Coronary artery (tissue), 2 donors: ENCODE data around the gene CDK14.
A peak's percentile ranks its signal among the peaks of the same experiment; 100 is the strongest.

Experiments
- DNase-seq: peaks from one replicate; pipeline ENCODE4 v3.0.0-alpha.2; 2017; ENCODE audit warnings: low spot score
- H3K27ac ChIP-seq, 2 donors: fragments of 200-600 bp; sonication (generic); one replicate each; pipeline ENCODE4 v1.5.1; 2016 to 2019
- H3K4me3 ChIP-seq: fragments of 200-600 bp; sonication (generic); 2 replicates; pipeline ENCODE4 v1.5.1; 2016; ENCODE audit warnings: mild to moderate bottlenecking, moderate library complexity
- TF ChIP-seq, protein P1 (sequence below): fragments of 200-600 bp; sonication (generic); IDR thresholded peaks from one replicate; pipeline ENCODE4 v1.5.1; 2019; ENCODE audit warnings: antibody characterized with exemption

Gene CDK14

DNA sequence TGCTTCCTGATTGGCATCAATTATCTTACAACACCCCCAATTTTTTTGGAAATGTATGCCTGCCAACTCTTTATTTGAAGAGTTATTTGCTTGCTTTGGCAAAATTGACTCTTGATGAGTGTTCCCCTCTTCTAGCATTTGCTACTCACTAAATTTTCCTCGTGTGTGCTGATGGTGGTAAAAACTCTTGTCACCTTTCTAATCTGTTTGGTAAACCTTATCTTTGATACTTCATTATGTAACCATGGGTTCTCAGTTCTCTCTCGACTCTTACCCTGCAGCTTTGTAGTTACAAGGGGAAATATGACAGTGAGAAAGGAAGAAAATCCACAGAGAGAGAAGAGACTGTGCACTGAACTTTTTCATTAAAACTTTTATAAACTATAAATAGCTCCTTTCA, 102.5 kb downstream of the CDK14 start:
- H3K27ac ChIP-seq, result no peak overlapping the region
- TF ChIP-seq, protein P1, sequence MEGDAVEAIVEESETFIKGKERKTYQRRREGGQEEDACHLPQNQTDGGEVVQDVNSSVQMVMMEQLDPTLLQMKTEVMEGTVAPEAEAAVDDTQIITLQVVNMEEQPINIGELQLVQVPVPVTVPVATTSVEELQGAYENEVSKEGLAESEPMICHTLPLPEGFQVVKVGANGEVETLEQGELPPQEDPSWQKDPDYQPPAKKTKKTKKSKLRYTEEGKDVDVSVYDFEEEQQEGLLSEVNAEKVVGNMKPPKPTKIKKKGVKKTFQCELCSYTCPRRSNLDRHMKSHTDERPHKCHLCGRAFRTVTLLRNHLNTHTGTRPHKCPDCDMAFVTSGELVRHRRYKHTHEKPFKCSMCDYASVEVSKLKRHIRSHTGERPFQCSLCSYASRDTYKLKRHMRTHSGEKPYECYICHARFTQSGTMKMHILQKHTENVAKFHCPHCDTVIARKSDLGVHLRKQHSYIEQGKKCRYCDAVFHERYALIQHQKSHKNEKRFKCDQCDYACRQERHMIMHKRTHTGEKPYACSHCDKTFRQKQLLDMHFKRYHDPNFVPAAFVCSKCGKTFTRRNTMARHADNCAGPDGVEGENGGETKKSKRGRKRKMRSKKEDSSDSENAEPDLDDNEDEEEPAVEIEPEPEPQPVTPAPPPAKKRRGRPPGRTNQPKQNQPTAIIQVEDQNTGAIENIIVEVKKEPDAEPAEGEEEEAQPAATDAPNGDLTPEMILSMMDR, result no peak
- DNase-seq, result no peak
- no peak overlapping the region for H3K4me3 ChIP-seq

DNA sequence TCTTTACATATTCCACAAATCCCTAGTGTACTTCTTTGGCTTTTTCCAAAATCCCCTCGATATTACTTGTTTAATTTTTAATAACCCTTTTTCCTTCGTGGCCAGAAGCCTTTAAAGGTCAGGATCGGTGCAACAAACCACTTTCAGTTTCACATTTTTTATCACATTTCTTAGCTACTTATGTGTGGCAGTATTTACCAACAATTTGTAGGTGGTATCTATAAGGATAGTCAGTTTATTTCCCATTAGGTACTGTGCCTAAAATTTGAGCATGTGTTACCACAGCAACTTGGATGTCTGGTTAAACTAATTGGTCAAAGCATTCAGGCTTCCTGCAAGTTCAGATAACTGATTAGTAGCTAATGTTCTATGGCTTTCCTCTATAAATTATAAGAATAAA, 104.9 kb downstream of the CDK14 start:
- TF ChIP-seq, protein P1, result no peak
- no peak for DNase-seq
- no peak overlapping the region for H3K27ac ChIP-seq

DNA sequence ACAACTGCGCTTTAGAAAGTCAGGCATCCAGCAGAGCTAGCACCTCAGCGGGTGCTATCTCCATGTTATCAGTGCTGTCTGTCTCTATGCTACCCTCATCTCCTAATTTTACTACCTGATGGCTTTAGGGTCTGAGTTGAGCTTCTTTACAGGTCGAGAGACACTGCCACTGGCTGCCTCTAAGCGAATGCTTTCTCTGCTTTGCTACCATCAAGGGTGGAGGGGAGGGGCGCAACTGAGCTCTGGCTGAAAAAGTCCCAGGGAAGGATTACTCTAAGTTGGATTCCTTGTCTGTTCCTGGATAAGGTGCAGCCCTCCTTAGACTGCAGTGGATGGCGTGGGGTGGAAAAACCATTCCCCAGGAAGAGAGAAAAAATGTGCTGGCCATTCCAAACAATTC, 105.7 kb downstream of the CDK14 start:
- Histone ChIP-seq H3K27ac (no peak overlapping the region), H3K4me3 (peak overlapping the region; percentile 53)
- DNase-seq, result no peak
- TF ChIP-seq, protein P1, result no peak

More for the DNA sequence above, 104.9 kb downstream of the CDK14 start:
- H3K4me3 ChIP-seq, result peak overlapping the region; percentile 53

DNA sequence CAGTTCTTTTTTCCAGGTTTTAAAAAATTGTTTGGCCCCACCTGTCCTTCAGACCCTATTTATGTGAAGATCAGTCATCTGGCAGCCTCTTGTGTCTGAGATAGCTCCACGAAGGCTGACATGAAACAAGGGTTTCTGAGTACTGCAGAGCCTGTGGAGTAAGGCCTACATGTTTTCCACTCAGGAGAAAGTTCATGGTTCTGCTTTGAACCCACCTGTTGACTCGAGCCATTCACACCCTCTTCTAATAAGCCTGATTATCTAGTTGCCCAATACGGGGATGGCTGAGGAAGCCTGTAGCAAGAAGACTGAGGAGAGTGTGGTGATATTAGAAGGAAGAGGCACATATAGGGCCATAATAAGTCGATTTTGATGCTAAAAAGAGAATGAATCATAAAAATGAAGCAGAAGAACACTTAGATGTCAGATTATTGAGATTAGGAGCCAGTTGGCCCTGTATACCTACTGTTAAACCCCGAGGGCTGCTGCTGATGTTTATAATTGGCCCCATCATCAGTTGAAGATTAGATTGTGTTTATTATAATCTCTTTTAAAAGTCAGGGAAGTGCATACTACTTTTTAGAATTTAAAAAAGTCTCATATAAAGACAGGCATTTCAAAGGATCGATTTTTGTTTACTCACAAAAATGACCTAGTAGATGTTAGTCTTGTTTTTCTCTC, 109.4 kb downstream of the CDK14 start:
- H3K27ac ChIP-seq, result no peak overlapping the region
- TF ChIP-seq, protein P1, result no peak
- DNase-seq, result no peak

DNA sequence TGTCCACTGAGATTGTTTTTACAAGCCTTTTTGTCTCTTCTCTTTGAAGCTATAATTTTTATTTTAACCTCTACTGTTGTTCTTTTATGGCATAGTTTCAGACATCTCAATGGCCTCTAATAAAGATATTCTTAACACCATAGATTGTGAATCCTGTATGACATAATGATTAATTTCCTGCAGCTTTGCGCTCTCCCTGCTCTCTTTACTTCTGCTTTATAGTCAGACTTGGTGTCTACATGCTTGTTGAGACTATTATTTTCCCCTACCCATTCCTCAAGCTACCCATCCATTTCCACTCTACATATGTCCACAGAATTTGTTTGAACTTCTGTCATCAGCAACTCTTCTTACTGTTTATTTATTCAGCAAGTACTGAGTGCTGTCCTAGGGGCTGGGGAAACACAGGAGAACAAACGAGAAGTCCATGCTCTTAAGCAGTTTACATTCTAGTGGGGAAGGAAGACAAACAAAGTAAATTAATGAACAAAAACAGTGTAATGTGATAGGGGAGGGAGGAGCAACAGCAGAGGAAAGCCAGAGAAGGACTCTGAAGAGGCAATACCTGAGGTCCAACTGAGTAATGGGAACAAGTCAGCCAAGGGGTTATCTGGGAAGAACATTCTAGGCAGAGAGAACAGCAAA, 110.1 kb downstream of the CDK14 start:
- Histone ChIP-seq H3K4me3 (no peak overlapping the region), H3K27ac (no peak overlapping the region)
- TF ChIP-seq, protein P1, result no peak
- DNase-seq, result no peak

More for the DNA sequence above, 109.4 kb downstream of the CDK14 start:
- no peak overlapping the region for H3K4me3 ChIP-seq

DNA sequence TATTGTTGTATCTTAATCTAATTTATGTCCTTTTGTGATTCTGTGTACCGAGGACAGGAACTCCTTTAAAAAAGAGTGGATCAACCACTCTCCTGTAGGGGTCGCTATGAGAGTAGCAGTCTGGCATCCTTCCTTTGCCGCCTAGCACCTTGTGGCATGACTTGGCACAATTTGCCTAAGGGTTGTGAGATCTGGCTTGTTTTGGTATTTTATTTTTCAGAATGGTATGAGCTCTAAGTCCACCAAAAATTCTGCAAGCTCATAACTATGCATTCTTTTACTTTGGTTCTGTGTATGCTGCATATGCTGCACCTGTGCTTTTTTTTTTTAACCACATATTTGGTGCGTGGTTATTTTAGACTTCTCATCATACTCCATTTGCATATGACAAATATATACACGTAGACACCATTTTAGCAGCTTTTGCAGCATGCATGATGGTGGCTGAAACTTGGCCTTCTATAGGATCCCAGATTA, 112.8 kb downstream of the CDK14 start:
- no peak for DNase-seq
- Histone ChIP-seq H3K4me3 (peak overlapping the region; percentile 53), H3K27ac (no peak overlapping the region)
- TF ChIP-seq, protein P1, result no peak
